ENCODE data around the gene CD96.
A peak's percentile ranks its signal among the peaks of the same experiment; 100 is the strongest.

CD96 gene

DNA sequence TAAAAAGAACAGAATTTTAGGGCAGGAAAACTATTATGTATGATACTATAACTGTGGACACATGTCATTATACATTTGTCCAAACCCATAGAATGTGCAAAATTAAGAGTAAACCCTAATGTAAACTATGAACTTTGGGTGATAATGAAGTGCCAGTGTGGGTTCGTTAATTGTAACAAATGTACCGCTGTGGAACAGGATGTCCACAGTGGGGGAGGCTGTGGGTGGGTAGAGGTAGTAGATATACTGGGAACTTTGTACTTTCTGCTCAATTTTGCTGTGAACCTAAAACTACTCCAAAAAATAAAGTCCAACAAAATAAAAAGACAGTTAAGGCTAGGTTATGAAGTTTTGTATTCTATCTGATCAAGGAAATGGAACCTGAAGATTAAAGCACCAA is 24.8 kb downstream of the CD96 start:
- DNase-seq: no peak

DNA sequence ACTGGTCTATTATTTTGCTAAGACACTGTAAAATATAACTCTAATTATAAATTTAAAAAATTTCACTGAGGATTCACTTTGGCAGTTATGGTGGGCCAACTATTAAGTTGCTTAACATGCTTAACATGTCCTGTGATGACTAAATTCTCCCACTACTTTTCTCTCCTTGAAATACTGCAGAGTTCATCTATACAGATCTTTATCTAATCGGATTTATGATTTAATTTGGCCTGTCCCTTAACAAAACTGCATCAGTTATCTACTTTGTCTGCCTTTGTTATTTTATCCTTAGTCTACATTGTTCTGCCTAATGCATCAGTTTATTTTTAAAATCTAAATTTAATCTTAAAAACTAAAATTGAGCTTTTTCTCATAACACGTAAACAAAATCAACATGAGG is 26.4 kb downstream of the CD96 start:
- no peak for DNase-seq

GRCh38 chr3:111568911-111569310 is 26.9 kb downstream of the CD96 start:
- DNase-seq: no peak

DNA sequence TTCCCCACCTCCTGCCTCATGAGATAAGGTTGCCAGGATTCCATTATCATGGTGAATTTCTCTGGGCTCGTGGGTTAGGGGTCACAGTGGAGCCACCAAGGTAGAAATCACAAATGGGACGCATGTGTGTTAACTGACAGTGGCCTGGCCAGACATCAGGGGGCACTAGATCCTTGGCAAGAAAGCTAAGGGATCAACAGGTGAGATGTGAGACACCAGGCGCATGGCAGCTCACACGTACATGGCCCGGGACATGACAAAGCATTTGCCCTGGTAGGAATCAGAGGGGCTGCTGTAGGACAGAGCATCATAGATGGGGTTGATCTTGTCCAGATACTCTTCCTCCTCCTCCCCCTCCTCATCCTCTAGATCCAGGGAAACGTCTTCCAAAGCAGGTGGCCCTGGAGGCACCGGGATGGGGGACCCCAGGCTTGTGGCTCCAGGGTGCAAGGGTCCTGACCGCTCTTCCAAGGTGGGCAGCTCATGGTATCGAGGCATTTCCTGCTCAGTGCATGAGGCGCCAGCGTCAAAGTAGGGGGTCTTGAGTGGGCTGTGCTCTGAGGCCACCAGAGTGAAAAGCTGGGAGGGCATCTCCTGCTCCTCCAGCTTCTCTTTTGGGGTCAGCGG is 28.5 kb downstream of the CD96 start:
- no peak for DNase-seq

DNA sequence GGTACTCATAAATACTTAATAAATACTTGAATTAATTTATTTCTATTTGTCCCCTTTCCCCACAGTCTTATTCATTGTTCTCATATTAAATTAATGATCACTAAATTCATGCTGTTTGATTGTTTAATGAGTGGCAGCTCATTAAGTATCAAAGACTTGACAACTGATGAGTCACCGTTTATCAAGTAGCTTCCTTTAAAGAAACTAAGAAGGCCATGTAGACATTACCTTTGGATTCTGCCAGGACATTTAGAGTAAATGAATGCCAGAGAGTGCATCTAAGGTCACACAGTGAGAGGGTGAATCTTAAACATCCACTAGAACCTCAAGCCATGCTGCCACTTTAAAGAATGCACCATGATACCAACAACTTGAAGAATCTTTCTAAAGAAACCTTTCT is 29.3 kb downstream of the CD96 start:
- no peak for DNase-seq

GRCh38 chr3:111571907-111572460 is 30.0 kb downstream of the CD96 start:
- DNase-seq: peak; percentile 34

- no peak for DNase-seq
Measured at GRCh38 chr3:111577113-111577512, 35.1 kb downstream of the CD96 start.

DNA sequence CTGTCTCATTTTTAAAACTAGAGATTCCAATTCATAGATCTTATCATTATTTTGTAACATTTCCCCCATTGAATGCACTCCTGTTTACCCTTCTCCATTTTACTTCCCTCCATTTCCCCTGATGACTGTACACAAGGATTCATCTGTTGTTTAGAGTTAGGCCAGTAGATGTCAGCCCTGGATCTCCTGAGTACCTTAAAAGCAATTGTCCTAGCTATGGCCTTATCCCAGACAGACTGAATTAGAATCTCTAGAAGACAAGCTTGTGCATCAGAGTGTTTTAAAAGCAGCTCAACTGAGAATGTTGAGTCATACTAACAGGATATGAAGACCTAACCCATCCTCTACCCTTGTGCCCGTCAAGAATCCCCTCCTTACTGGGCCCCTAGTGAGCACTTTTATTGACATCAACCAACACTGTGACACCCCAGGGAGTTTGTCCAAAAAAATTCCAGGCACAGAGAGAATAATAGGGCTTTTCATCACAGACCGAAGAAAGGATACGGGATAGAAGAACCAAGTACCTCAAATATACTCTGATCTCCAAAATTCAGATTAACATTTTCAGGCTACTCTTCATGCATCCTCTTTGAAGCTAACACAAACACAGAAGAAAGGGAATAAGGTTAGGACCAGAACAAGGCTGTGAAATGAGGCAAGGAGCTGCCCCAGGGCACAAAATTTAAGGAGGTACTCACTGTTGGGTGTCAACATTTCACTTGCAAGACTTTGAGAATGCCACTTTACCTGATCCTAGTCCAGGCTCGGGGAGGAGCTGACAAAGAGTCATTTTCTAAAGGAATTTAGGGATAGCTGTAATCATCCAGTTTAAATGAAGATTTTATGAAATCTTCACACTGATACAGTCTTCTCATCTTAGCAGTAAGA is 36.0 kb downstream of the CD96 start:
- peak; percentile 45 for DNase-seq

DNA sequence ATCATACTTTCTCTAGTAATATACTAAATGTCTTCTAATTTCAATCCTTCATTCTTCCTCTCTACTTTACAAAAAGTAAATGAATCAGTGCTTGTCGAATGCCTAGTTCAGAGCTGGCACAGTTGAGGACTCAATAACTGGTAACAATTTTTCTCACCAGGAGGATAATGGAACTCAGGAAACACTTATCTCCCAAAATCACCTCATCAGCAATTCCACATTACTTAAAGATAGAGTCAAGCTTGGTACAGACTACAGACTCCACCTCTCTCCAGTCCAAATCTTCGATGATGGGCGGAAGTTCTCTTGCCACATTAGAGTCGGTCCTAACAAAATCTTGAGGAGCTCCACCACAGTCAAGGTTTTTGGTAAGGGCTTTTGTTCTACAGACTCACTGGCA is 36.9 kb downstream of the CD96 start:
- no peak for DNase-seq

DNA sequence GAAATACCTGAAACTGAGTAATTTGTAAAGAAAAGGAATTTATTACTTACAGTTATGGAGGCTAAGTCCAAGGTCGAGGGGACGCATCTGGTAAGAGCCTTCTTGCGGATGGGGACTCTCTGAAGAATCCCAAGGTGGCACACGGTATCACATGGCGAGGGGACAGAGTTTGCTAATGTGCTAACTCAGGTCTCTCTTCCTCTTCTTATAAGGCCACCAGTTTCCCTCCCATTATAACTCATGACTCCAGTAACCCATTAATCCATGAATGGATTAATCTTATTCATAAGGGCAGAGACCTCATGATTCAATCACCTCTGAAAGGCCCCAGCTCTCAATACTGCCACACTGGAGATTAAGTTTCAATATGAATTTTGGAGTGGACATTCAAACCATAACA is 37.5 kb downstream of the CD96 start:
- DNase-seq: no peak

DNA sequence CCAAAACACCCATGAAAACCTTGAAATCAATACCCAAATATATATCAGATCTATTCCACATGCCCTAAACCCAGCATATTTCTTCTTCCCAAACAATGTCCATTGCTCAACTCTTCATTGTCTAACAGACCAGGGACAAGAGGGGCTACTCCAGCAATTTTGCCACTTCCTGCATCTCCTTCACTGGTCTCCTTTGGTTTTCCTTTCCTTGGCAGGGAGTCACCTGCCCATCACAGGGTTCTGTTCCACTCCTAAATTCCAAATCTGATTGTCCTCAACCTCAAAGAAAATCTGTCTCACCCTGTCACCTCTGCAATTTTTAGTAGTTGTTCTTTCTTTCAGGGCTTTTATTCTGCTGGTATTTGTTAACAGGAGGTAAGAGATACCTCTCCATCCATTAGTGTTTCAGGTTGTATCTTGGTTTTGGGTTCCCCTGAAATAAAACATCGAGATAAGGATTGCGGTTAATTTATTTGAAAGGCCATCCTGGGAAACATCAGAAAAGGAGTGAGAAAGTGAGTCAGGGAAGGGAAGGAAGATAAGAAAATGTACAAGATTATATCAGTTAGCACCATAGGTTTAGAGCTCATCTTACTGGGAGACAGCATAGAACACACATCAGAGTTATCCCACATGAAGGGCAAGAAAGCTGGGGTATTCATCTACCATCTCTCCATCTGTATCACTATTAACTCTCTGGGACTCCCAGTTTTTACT is 39.6 kb downstream of the CD96 start:
- DNase-seq: no peak

- no peak for DNase-seq
Measured at GRCh38 chr3:111582120-111582474, 40.1 kb downstream of the CD96 start.

- DNase-seq: no peak
Measured at GRCh38 chr3:111584744-111585143, 42.7 kb downstream of the CD96 start.

DNA sequence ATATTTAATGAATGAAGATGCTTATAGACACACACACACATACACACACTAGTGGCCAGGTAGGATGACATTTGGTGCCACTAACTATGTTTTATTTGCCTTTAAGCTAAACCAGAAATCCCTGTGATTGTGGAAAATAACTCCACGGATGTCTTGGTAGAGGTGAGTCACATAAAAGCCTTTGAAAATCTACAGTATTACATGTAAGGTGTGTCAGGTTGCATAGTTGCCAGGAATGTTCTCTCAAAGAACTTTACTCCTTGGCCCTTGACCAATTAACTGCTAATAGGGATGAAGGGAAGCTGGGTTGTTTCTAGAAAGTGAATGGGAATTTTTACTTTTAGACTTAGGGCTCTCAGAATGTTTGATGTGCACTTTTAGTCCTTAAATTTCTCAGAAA is 43.2 kb downstream of the CD96 start:
- DNase-seq: no peak

DNA sequence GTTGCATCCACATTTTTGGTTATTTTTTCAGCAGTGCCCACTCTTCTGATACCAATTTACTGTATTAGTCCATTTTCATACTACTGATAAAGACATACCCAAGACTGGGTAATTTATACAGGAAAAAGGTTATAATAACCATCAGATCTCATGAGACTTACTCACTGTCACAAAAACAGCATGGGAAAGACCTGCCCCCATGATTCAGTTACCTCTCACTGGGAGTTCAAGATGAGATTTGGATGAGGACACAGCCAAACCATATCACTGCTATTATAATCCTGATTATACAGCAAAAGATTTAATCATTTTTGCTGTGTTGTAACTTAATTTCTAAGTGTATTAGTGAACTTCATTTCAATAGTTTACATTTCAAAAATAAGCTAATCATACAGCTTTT is 46.5 kb downstream of the CD96 start:
- DNase-seq: no peak

DNA sequence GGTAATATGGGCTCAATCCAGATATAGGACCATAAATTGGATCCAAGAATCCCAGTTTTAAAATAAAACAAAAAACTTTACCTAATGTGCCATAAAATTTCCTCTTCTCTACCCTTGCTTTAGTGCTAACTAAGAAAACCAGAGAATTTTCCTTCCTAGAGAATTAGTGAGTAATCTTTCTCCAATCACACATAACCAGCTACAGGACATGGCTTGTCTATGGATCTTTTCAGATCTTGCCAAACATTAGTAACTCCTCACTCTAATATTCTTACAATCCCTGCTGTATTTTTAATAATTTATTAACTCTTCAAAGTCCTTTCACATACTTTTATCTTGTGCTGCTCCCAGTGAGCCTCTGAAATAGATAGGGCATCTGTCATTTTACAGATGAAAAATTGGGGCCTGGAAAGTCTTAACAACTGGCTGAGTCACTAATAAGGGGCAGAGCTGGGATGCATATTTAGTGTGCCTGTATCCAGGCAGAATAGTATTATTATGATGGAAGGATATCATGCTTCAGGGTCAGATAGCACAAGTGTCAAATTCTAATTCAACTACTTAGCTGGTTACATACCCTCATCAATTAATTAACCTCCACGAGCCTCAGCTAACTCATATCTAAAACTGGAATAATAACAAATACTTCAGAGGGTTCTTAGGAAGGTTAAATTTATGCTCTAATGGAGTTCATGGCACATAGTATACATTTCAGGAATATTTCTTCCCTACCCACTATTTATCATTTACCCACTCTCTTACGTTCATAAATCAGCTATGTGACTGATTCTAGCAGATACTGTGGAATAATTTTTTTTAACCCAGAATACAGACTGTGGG is 47.5 kb downstream of the CD96 start:
- no peak for DNase-seq

DNA sequence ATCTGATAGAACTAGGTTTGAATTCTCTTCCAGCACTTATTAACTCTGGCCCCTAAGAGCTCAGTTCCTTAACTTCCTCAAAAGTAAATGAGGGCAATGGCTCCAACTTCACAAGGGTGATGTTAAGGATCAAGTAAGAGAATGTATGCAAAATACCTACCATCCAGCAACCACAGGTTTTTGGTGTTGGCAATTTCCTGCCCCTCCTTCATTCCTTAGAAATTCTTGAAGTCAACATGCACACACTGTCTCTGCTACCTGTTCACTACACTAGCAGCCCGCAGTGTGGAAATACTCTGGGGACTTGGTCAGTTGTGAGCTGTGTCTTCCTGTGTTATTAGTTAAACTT is 48.1 kb downstream of the CD96 start:
- no peak for DNase-seq

- DNase-seq: no peak
Measured at GRCh38 chr3:111591555-111591954, 49.6 kb downstream of the CD96 start.

DNA sequence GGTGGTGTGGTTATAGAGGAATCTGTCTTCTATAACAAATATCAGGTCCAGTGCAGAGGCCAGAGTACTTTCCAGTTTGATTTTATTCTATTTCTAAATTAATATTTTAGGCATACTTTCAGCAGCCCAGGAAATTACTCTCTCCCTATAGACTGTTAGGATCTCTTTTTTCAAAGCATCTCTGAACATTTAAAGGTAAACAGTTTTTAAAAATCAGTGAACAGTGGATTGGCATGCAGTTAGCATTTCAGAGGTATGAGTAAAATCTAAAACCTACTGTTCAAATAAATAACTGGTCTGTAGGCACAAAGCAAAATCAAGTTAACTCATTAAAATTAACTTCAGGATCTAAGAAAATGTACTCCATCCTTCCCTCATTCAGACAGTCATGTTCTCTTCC is 50.1 kb downstream of the CD96 start:
- no peak for DNase-seq

DNA sequence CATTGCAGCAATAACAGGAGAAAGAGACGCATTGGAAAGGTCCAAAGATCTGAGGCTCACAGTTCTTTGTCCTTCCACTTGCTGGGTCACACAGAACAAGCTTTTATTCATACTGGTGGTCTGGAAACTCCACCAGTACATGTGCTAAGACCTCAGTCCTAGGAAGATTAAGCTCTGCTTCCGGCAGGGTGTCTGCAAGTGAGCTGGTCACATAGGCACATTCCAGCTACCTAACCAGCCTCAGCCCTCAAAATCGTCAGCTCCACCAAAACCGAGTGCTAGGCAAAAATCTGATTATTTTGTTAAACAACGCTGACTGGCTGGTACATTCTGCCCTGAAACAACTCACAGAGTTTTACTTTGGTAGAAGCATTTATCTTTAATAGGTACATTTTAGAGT is 50.9 kb downstream of the CD96 start:
- no peak for DNase-seq

- DNase-seq: no peak
Measured at GRCh38 chr3:111593666-111594065, 51.7 kb downstream of the CD96 start.

DNA sequence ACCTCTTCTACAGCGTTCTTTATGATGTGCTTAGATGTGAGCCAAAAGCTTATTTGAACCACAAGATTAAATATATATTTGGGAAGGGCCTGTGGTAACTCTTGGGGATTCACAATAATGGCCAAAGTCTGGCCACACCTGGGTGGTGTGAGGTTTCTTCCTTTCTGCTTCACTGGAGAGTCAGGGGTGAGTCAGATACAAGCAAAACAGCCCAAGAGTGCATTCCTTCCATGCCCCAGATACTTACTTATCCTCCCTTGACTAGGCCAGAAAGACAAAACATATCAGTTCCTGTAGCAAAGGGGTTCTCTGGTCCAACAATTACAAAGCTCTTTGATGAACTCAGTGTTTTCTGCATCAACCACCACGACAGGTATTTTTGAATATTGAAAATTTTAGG is 52.2 kb downstream of the CD96 start:
- DNase-seq: no peak

DNA sequence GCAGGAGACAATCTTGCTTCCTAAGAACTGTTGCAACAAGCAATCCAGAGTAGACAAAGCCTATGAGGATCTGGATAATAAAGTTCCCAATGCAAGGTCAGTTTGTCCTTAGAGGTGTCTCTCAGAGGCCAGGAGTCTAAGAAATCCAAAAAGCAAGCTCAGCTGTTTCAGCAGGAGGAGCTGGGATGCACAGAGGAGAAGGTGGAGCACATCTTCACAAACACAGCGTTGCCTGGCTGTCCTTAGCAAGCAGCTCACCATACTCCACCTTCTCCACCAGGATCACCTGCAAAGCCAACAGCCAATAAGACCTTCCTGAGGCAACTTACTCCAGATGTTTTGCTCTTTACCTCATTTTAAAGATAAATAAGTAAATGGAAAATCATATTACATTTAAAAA is 52.8 kb downstream of the CD96 start:
- DNase-seq: no peak

Data from CD4-positive, alpha-beta T cell treated with Interleukin-12 subunit alpha and Interleukin-12 subunit beta, for 1 hour (primary cell).